Anterior cingulate cortex (tissue), 58 donors: ENCODE measurements around the gene SELP.

Source experiments
- DNase-seq, 58 donors: peaks; one replicate each; lab custom pipeline; 2025; lab: John Stamatoyannopoulos, UW

The SELP gene

GRCh38 chr1:169577981-169578738 is 51.8 kb downstream of the SELP start:
- no peak for DNase-seq

GRCh38 chr1:169576935-169577331 is 53.0 kb downstream of the SELP start:
- no peak for DNase-seq

DNA sequence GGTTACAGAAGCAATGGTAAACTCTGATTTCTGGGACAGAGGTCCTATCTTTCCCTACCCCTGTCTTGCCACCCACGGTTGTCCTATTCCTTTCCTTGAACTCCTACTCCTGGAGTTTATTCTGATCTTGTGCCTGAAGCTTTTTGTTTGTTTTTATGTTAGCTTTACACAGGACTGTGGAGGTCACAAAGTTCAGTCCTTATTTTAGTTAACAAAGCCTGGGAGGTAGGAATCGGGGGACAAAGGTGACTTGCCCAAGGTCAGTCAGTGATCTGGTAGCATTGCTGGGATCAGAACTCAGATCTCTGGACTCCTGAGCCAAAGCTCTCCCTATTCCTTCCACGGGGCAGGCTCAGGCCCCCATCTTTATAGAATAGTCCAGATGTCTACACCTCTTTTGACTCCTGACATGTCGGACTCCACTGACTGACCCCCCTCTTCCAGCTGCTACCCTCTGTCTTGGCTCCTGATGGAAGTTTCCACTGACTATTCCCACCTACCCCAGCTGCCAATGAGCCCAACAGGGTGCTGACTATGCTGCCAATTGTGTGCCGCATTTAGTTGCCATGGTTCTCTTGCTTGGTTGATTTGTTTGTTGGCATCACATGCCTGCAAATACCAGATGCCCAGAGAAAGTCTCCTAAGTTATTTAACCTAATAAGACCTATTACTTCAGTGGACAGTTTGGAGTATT is 53.5 kb downstream of the SELP start:
- peak in 15 of 58 donors; percentile 0 to 41 (median 3) for DNase-seq

DNA sequence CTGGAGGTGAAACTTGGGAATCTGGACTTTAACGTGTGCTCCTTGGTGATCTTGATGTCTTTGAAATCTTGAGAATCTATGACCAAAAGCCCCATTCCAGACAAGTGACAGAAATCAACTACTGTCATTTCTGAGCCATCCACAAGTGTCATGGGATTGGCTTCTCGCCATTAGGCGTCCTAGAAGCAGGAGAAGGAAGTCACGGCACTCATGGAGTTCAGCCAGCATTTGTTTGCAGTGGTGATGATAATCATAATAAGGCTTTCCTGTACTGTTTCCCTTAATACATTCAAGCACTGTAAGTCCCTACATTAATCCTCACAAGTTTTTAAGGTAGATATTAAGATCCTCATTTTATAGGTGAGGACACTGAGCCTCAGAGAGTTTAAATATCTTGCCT is 55.6 kb downstream of the SELP start:
- DNase-seq, result no peak

DNA sequence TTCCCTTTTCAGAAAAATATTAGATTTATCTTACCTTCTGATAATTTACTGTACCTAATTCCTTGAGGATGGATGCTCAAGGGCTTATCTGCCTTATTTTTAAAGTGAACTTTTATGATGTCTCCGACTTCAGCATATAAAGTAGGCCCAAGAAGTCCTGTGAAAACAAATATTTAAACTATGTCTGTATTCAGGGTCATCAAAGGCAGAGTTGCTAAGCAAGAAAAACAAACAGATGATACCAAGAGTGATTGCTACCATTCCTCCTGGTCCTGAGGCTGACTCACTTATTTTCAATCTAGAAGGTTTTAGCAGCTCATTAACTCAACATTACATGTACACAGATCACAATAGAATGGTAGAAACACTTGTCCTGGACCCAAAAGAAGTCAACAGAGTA is 57.7 kb downstream of the SELP start:
- DNase-seq, result no peak

DNA sequence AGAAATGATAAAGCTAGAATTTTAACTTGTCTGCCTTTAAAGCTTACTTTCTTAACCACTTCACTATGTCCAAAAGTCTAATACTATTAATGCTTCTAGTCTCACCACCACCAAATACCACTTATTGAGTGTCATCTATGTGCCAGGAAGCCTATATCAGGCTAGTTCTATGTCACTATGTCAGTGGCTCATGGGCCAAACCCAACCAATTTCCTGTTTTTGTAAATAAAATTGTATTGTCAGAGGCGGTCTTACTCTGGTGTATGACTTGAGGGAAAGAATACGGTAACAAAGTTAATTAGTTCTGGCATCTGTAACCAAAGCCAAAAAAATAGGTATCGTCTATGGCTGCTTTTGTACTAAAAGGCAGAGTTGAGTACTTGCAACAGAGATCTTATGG is 58.5 kb downstream of the SELP start:
- no peak for DNase-seq

DNA sequence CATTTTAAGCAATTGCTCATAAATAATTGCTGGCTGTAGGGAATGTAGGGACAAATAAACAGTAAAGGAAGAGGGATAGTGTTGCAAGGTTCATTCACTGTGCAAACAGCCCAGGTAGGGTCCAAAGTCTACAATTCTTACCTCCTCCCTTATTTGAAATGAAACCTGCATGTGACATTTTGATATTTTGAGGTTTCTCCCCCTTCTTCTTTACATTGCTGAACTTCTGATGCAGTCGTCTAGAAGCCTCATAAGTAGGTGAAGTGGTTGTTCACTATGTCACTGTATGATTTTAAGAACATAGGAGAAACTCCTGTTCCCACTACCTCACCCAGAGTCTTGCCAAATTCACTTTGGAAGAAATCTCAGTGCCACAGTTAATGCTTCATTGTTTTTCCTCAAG is 59.8 kb downstream of the SELP start:
- no peak for DNase-seq

DNA sequence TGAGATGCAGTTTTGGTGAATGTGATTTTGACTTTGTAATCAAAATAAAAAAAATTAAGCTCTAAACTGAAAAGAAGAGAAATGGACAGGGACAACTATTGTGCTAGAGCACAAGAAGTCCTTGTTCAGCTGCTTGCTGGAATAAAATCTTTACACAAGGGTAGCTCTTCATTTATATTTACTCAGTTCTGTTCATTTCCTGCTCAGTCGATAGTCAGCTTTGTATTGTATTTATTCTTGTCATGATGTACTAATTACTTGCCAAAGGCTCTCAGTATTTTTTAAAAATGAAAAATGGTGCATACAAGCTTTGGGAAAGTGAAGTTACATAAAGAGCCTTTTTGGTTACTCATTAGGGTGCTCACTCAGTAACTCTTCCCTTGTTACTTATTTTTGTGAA is 61.4 kb downstream of the SELP start:
- no peak for DNase-seq

GRCh38 chr1:169565335-169566271 is 64.3 kb downstream of the SELP start:
- no peak for DNase-seq

DNA sequence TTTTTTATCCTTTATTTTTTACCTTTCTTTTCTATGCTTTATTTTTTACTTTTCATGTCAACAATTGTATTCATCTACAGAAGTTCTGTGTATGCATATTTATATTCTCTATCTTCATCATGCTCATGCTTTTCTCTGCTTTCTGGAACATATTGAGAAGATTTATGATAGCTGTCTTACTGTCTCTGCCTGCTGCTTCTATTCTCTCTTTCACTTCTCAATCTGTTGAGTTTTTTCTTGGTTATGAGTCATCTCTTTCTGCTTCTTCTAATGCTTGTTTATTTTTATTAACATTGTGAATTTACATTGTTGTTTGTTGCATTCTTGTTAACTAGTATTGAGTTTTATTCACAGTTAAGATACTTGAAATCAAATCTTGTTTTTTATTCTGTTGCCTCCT is 66.3 kb downstream of the SELP start:
- DNase-seq, result no peak

DNA sequence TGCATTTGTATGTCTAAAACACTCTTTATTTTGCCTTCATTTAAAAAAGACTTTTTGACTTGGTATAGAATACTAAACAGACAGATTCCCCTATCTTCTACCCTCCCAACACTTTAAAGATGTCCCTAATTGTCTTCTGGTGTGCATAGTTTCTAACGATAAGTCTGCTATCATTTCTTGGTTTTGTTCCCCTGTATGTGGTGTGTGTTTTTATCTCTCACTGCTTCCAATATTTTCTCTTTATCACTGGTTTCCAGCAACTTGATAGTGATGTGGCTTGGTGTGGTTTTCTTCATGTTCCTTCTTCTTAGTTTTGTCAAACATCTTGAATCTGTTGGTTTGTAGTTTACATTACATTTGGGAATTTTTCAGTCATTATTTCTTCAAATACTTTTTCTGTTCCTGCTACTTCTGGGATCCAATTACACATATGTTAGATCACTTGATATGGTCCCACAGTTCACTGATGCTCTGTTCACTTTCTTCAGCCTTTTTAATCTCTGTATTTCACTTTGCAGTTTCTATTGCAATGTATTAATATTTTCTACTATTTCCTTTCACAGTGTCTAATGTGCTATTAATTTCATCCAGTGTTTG is 66.8 kb downstream of the SELP start:
- no peak for DNase-seq

DNA sequence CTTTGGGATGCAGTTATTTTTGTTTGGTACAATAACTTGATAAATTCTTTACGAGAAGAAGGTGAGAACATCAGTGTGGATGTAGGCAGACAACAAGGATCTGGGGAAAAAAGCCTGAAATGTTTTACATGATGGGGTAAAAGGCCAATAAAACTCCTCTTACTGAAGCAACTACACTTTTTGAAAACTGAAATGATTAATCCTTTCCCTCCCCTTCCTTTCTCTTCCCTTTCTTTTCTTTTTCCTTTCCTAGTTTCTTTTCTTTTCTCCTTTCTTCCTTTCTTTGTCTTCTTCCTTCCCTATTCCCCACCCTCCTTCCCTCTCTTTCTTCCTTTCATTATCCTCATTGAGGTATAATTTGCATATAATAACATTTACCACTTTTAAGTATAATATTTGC is 68.2 kb downstream of the SELP start:
- no peak for DNase-seq

DNA sequence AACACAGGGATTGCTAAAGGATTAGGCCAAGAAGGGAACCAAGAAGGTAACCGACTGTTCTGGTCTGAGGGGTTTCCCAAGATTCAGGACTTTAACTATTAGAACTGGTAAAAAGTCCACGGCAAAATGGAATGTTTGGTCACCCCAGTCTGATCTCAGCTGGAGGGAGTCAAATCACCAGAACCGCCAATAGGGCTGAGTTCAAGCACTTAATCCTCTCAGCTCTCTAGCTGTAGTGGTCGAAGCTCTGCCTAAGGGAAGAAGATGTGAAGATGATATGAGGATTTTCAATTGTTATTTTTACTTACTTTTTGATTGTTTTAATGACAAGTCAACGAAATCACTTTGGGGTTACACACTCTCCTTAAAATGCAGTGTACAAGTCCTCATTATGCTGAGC is 72.8 kb downstream of the SELP start:
- no peak for DNase-seq

- peak in 1 of 58 donors; percentile 16 for DNase-seq
These were observed 79.6 kb downstream of the SELP start for GRCh38 chr1:169550294-169550693.

DNA sequence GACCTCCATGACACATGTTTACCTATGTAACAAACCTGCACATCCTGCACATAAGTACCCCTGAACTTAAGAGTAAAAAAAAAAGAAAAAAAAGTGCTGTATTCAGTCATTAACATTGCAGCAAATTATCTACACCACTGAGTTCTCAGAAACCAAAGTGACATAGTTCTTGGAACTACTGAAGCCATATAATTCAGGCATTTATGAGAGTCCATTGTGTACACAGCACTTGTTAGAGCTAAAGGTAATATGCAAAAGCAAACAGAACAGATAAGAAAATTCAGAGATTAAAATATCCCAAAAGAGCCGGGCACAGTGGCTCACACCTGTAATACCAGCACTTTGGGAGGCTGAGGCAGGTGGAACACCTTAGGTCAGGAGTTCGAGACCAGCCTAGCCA is 81.6 kb downstream of the SELP start:
- no peak for DNase-seq

DNA sequence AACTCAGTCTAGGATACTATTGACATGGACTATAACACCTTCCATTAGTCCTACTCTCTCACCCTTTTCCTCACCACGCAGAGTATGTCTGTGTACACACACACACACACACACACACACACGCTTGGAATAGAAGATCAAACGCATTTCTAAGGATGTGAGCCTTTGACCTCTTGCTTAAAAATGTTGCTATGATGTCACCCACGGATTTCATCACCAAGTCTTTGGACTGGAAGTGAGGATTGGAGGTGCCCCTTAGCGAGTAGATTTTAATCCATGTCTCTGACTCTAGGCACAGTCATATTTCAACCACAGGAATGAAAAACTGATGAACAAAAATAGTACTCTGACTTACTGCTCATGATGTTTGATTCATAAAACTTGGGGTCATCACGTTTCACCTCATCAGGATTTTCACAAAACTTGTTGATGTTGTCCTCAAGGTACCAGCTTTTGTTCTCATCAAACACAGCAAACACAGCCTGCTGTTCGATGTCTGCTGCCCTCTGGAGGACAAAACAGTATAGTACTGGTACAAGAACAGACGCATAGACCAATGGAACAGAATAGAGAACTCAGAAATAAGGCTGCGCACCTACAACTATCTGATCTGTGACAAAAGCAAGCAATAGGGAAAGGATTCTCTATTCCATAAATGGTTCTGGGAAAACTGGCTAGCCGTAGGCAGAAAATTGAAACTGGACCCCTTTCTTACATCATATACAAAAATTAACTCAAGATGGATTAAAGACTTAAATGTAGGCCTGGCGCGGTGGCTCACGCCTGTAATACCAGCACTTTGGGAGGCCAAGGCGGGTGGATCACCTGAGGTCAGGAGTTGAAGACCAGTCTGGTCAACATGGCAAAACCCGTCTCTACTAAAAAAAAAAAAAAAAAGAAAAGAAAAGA is 83.6 kb downstream of the SELP start:
- DNase-seq, result peak in 43 of 58 donors; percentile 0 to 72 (median 19)

GRCh38 chr1:169545472-169545871 is 84.5 kb downstream of the SELP start:
- no peak for DNase-seq

DNA sequence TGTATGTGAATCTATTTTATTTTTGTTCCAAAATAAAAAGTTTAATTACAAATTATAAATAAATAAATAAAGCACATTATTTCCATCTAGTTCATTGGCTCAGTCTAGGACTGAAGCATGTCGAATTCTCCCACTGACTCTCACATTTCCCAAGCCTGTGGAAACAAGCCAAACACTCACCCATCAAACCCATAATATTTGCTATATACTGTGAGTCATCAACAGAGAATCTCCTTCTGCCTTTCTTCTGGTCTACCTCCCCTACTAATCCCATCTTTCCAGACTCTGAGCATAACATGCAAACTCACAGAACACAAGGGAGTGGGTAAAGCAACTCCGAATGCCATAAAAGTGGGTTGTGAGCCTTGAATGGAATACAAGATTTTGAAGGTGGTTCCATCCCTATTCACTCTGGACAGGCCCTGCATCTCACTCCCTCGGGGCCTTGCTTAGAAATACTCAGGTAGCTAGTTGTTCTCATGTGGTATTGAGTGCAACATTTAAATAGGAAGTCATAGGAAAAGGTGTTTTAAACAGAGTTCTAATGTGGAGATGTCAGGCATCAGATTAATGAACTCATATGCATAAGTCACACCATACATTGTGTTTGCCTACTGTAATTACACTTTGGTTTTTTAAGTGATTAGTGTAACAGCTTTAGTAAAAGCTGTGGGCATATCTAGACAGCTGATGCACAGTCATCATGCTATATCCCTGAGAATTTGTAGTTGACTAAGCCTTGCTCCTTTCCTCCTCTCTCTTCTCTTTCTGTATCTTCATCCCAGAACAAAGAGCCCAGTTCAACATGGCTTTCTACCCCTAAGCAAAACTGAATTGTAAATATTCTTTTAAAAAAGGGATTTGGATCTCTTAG is 90.7 kb downstream of the SELP start:
- DNase-seq, result no peak
